DMS153 treated with DMSO at 0.1 percent for 48 hours (cell line): ENCODE results near the gene GNA12.

Source experiments
- DNase-seq: peaks from one replicate; lab custom pipeline; 2025; ENCODE audit not compliant: unreplicated experiment; lab: John Stamatoyannopoulos, UW

GNA12 gene

DNA sequence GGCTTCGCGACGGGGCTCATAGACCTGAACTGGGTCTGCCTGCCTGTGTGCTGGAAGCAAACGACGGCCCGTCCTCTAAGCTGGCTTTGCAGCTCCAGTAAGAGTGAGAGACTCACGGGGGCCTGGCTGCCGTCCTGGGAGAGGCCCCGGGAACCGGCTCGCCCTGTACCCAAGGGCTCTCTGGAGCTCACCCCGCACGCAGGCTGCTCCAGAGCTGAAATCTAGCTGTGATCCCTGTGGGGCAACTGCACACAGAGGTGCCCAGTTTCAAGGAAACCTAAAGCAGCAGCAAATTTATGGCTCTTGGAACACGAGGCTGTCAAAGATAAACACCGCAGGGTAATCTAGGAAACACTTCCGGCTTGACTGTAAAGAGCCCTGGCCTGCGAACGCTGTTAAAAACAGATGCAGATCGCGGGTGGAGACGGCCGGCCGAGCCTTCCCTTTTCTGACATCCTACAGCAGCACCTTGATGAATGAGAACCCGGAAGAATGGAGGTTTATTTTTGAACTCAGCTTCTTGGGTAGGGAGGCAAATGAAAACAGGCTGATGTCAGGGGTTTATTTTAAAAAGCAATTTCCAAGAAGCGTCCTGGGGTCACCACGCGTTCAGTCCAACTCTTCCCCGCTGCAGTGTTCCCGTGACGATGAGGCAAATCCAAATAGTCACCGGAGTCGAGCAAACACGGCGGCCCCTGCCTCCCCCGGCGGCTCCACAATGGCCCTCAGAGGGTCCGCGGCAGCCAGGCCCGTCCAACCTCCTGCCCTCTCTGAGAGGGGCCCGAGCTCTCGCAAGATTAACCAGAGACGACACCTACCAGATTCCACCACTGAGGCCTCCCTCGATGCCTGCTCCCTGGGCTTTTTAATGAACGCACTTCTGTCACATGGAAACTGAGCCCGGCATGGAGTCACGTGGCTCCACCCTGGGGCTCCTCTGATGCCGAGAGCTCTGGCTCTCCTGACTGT lies 126.5 kb downstream of the GNA12 start:
- peak; percentile 98 for DNase-seq

DNA sequence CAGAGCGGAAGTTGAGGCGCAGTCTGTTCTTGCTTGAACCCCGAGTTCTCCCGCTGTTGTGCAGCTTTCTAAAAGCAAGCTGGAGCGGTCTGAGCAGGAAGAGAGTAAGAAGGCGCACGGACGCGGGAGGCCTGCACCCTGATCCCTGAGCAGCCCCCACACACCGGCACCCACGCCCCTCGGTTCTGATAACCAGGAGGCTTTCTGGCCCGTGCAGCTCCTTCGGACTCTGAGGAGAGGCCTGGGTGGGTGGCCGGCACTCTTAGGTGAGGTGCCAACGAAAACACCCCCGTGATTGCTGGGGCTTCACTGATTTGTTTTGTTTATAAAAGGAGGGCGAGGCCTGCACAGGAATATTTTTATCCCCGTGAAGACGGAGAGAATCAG lies 127.2 kb downstream of the GNA12 start:
- DNase-seq = no peak

DNA sequence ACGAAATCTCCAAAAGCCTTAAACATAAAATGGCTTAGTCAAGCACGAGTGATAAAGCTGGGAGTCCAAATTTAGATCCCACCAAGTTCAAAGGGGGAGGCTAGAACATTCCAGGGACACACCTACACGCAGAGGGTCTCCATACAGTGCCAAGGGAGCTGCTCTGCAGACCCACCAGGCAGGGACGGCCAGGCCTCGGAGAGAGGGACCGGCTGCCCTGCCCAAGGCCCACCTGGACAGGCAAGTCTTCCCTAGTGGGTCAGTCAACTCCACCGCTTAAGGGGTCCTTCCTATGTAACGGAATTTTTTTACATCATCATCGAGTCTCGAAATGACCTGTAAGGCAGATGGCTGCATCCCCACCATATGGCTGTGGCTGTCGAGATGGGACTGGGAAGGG lies 127.6 kb downstream of the GNA12 start:
- no peak for DNase-seq

DNA sequence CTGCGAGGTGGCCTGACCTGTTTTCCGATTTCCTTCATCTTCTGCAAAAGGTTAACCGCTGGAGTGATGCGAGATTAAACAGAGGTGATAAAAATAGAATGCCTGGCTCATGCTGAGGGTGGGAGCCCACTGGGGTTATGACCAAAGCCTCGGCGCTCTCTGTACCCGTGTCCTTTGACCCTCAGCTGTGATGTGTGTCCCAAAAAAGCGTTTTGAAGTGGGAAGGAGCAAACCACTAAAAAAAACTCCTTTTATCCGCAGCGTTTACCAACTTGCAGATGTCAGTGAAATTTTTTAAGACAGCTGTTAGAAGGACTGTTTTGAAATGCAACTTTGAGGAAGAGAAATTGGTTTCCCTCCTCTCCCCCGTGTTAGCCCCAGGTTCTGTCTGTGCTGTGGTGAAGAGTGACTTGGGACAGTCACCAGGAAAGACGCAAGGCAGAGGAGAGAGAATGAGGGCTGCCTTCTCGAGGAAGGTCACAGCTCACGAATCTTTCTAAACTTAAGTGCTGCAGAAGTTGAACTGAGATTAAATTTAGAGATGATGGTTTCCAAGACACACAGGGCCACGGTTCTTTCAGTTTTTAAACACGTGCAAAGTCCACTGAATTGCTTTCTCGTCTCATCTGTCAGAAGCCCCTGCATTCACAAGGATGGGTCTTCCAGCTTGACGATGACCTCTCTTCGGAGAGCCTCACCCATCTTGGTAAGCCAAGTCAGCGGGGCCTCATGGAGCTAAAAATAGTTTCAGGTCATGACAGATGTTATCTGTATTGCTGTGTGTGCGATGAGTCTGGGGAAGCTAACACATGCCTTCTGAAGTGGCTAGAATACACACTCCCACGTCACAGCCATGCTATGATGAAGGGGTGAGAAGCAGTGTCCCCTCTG lies 128.5 kb downstream of the GNA12 start:
- DNase-seq = no peak

DNA sequence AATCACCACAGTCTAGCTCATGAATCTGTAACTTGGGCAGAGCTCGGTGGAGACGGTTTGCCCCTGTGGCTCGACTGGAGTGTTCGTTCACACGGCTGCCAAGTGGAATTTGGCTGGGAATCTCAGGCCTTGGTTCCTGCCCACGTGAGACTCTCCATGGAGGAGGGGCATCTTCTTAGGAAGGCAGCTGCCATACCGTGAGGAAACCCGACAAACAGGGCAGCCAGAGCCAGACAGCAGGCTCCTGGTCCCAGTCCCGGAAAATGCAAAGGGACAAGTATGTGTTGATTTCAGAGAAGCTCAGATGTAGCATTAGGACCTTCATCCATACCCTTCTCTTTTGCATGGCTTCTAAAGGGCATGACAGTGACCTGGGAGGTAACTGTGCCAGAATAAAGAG lies 129.5 kb downstream of the GNA12 start:
- no peak for DNase-seq

- no peak for DNase-seq
Measured at GRCh38 chr7:2713978-2714377, 130.1 kb downstream of the GNA12 start.

- no peak for DNase-seq
Measured at GRCh38 chr7:2713370-2713769, 130.7 kb downstream of the GNA12 start.

GRCh38 chr7:2711895-2712675 lies 132.0 kb downstream of the GNA12 start:
- no peak for DNase-seq

DNA sequence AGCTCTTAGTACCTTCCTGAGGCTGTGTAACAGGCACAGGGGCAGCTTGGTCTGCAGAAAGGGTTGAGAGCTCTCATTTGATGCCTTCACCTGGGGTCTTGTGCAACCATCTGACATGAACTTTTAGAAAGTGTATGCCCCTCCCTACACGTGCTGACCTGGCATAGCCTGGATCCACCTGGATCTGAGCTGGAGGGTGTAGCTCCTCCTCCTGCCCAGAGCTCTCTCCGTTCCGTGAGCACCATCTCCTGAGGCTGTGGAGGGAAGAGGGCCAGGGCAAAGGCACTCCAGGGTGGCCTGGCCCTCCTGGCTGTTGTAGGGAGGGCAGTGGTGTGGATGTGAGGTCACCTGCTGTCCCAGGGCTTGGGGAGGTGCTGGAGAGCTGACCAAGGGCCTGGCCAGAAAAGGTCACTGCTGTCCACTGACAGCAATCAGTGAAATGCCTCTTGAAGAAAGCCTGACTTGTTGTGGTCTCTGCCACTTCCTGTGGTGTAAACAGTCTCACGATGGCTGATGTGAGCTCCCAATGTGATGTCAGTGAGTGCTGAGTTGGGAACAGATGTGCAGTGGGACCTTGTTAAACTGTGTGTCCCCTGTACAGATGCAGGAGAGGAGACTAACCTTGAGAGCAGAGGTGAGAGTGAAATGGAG lies 133.1 kb downstream of the GNA12 start:
- no peak for DNase-seq

DNA sequence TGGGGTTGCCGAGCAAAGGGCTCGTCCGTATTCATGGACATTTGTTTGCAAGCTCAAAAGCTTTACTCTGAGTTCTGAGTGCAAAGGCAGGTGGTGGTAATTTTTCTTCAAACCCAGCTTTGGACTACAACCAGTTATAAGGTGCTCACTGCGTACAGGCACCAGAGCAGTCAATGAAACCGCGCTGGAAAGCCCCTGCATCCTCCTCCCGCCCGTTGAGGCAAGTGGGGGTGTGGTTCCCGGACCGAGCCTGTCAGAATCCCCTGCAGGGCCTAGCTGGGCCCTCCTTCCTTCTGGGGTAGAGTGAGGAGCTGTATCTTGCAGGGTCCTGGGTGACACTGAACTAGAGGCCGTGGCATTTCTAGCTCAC lies 133.8 kb downstream of the GNA12 start:
- DNase-seq = no peak

DNA sequence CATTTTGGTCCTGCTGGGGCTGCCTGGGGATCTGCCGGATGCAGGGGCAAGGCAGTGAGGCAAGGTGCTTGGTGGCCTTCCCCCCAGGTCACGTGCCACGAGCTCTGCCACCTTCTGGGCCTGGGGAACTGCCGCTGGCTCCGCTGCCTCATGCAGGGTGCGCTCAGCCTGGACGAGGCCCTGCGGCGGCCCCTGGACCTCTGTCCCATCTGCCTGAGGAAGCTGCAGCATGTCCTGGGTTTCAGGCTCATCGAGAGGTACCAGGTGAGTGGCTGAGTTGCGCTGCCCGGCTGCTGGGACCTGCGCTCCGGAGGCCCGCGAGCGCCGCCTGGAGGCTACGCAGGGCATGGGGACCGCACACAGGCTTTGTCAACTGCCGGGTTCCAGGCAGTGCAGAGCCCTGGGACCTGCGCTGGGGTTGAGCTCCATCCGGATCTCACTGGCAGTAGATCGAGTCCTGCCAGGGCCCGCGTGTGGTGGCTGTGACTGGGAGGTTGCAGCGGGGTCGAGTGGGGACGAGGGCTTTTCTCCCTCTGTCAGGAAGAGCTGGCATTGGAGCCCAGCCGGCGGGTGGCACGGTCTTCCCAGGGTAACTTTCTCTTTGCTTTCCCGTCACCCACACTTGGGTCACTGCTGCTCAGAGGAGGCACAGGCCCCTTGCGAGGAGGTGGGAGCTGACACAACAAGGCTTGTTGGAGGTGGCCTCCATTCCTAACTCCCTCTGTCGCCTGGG lies 134.4 kb downstream of the GNA12 start:
- DNase-seq = peak; percentile 22

DNA sequence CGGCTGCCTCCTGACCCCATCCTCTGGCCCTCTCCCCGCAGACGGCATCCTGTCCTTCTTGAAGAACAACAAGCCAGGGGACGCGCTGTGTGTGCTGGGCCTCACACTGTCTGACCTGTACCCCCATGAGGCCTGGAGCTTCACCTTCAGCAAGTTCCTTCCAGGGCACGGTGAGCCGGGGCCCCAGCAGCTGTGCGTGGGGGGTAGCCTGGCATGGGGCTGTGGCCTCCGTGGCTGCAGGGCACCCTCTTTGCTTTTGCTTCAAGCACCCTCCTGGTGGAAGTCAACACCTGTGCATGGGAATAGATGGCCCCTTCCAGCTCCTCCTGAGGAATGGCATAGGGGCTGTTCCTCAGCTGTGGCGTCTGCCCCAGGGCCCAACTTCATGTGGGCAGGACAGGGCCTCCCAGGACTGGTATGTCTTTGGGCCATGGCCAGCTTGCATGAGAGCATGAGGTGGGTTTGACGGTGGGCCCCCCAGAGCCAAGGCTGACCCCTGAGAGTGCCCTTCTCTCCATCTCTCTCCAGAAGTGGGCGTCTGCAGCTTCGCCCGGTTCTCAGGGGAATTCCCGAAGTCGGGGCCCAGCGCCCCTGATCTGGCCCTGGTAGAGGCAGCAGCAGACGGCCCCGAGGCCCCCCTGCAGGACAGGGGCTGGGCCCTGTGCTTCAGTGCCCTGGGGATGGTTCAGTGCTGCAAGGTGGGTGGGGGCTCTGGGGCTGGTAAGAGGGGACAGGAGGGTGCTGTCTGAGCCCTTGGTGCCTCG lies 135.4 kb downstream of the GNA12 start:
- no peak for DNase-seq

- DNase-seq = no peak
Measured at GRCh38 chr7:2708041-2708440, 136.1 kb downstream of the GNA12 start.

GRCh38 chr7:2707481-2707880 lies 136.6 kb downstream of the GNA12 start:
- no peak for DNase-seq

- DNase-seq = no peak
Measured at GRCh38 chr7:2706685-2707126, 137.4 kb downstream of the GNA12 start.

- no peak for DNase-seq
Measured at GRCh38 chr7:2705371-2706096, 138.6 kb downstream of the GNA12 start.

GRCh38 chr7:2702594-2702957 lies 141.5 kb downstream of the GNA12 start:
- no peak for DNase-seq

- no peak for DNase-seq
Measured at GRCh38 chr7:2701832-2702593, 142.1 kb downstream of the GNA12 start.
